GM18508 (cell line): Measurements from ENCODE around the gene RAB25.
"Not testable (repeated sequence)": the region's sequence is repeated elsewhere in the genome, so short reads cannot be mapped to it uniquely, and the experiment has no call there.

Source experiments
- ATAC-seq: cut with Tn5 transposase; IDR thresholded peaks from one replicate; pipeline ENCODE4 v1.9.1; 2021; ENCODE audit warnings: moderate number of reproducible peaks; ENCODE audit not compliant: insufficient read depth, unreplicated experiment

RAB25 gene

DNA sequence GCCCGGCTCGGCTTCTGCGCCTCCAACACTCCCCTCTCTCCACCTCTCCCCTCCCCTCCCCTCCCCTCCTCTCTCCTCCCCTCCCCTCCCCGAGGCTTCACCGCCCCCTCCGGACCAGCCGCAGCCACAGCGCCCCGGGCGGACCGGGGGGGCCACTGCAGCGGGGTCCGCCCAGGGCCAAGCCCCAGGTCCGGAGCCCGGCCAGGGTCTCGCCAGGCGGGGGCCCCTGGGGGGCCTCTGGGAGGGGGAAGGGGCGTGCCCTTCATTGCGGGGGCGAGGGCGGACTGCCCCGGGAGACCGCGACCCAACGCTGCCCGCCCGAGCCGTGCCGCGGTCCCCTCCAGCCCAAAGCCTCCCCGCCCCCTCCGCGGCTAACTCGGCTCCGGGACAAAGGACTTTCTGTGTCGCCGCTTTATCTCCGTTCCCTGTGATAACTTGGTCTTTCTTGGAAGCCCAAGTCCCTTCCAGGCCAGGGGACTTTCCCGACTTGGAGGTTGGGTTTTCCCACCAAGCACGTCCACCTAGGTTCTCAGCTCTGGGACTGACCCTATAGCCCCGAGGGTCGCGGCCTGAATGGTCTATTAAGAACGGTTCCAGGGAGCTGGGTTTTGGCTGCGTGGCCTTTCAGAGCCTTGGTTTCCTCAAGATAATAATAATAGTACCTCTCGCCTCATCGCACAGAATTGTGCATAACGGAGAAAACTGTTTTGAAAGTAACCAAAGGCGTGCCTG, 7.0 kb upstream of the RAB25 start, which contains the start of gene UBQLN4:
UBQLN4 (minus strand) TSS at position 31 of the 732 bp plus-strand sequence. CDS start 97 bp downstream, outside the sequence.
- ATAC-seq: no peak

DNA sequence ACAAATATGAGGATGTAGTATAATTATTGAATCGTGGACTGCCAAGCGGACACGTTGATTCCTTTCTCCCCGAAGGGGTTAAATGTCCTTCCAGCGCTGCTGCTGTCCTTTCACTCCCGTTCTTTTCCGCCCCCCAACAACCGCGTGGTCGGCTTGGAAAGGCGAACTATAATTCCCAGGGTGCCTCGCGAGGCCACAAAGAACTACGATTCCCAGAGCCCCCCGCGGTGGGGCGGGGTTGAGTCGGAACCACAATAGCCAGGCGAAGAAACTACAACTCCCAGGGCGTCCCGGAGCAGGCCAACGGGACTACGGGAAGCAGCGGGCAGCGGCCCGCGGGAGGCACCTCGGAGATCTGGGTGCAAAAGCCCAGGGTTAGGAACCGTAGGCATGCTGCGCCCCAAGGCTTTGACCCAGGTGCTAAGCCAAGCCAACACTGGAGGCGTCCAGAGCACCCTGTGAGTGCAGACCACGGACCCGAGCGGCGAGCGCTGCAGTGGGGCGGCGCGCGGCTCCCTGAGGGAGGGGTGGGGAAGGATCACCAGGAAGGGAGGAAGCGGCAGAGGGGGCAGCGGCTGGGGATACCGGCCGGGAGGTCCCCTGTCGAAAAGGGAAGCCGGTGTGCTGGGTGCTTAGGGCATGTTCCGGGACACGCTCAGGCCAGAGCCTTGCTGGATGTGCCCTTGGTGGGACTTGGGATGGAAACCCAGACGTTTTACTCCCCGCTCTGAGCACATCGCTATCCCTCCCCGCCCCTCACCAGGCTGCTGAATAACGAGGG, 6.3 kb upstream of the RAB25 start, which contains the start of gene LAMTOR2:
LAMTOR2 (plus strand) TSS at position 283 of the 781 bp plus-strand sequence; CDS start at position 391, 108 bp downstream.
- ATAC-seq: no peak

DNA sequence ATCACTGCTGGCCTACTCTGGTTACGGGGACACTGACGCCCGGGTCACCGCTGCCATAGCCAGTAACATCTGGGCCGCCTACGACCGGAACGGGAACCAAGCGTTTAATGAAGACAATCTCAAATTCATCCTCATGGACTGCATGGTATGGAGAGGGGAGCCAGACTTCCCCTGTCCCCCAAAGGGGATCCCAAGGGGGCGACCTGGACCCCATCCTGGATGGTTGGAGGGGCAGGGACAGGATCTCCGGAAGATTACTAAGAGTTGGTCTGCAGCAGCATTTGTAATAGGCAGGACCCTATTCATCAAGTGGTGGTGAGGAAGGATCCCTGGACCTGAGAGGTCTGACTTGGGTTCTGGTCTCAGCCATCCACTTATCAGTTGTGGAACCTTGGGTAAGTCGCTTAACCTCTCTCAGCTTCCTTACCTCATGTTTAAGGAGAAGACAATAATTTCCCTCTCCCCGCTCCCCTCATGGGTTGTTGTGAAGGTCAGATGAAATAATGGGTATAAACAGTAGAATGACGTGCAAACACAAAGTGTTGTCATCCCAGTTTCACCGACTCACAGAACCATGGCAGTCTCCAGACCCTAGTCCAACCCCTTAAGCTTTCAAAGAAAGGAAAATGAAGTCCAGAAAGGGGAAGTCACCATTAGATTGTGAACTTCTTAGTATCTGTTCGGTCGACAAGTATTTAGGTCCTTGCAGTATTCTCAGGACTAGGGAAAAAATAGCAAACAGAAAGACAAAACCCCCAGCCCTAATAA, 5.5 kb upstream of the RAB25 start:
- no peak for ATAC-seq

DNA sequence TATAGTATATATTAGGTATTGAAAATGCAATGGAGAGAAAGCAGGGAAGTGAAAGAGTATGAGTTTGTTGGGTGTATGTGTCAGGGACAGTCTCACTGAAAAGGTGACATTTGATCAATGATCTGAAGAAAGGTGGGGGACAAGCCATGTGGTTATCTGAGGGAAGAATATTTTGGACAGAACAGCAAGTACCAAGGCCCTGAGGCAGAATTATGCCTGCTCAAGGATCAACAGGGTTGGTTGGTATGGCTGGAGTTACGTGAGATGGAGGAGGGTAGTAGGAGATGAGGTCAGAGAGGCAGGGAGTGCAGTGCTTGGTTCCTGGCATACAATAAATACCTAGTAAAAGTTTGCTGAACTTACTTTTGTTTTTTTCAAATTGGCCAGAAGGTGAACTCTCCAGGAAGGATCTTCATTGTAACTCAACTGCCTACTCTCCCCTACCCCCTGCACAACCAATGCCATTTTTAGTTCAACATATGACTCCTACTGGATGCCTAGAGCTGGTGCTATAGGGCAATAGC, 4.6 kb upstream of the RAB25 start:
- ATAC-seq: no peak

DNA sequence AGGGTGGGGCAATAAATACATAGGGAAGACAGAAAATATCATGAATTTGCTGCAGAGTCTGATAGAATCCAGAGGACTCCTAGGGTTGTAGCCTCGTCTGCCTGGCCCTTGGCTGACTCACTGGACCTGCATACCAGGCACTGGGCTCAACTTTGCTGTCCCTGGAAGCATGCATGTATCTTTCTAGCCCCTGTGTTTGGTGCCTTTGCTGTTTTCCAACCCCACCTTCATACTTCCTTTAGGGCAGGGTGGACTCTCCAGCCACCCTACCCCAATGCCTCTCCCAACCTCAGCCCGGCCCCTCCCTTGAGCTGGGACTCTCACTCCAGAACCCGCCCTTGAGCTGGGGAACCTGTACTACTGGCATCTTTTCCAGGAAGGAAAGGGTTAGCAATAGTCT, 1.2 kb downstream of the RAB25 start:
- ATAC-seq: no peak

DNA sequence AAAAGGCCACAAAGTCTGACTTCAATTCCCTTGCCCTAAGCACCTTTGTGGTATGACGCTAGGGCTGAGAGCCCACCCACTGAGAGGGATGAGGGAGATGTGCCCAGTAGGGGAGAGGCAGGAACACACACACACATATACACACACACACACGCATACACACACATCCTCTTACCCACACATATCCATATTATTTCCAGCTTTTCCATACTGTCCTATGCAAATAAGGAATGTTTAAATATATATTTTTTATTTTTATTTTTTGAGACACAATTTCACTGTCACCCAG, 3.0 kb downstream of the RAB25 start:
- no peak for ATAC-seq

DNA sequence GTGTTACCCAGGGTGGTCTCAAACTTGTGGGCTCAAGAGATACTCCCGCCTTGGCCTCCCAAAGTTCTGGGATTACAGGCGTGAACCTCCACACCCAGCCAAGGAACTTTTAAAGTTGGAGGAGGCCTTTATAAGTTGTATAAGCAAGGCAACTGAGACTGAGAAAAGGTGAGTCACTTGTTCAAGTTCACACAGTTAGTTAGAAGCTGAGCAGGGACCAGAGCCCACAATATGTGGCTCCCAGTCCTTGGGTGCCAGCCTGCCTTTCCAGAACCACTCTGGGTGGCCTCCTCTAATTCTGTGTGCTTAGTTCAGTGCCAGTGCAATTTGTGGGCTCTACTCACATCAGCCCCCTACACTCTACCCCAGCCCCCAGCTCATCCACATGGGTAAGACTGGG, 3.7 kb downstream of the RAB25 start:
- ATAC-seq: no peak

DNA sequence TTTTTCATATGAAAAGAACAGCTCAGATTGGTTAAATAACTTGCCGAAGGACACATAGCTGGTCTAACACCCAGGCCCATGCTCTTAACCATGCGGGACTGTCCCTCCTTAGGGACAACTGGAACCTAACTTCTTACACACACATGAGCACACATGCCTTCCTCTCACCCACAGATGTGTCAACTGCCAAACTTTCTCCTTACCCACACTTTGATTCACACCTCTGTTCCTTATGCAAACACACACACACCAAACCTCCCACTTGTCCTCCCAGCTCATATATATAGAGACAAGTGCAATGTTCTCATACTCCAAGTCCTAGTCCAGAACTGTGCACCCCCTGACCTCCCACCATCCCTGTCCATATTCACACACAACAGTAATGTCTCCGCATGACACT, 4.3 kb downstream of the RAB25 start:
- no peak for ATAC-seq

DNA sequence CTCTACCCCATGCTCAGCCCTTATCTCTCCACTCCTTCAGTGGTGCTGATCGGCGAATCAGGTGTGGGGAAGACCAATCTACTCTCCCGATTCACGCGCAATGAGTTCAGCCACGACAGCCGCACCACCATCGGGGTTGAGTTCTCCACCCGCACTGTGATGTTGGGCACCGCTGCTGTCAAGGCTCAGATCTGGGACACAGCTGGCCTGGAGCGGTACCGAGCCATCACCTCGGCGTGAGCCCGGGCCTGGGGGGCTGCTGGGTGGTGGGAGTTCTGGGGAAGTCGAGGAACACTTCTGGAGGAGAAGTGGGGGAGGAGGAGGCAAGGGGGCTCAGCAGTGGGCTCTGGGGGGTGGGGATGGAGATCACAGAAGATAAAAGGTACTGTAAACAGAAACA, 4.9 kb downstream of the RAB25 start:
- ATAC-seq: no peak

DNA sequence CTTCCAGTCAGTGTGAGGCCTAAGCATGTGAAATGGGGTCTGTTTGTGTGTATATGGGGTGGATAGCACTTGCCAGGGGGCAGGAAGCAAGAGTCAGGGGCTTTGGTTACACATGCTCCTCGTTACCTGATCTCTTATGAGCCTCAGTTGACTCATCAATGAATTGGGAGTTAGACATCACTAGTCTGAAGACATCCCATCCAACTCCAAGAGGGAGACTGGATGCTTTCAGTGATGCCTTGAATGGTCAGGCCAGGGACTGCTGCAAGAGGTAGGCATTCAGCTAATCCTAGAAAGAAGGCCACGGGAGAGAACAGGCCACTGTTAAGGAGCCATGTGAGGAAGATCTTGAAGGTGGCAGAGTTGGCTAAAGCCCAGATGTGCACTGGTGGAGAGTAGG, 6.3 kb downstream of the RAB25 start:
- ATAC-seq: no peak

DNA sequence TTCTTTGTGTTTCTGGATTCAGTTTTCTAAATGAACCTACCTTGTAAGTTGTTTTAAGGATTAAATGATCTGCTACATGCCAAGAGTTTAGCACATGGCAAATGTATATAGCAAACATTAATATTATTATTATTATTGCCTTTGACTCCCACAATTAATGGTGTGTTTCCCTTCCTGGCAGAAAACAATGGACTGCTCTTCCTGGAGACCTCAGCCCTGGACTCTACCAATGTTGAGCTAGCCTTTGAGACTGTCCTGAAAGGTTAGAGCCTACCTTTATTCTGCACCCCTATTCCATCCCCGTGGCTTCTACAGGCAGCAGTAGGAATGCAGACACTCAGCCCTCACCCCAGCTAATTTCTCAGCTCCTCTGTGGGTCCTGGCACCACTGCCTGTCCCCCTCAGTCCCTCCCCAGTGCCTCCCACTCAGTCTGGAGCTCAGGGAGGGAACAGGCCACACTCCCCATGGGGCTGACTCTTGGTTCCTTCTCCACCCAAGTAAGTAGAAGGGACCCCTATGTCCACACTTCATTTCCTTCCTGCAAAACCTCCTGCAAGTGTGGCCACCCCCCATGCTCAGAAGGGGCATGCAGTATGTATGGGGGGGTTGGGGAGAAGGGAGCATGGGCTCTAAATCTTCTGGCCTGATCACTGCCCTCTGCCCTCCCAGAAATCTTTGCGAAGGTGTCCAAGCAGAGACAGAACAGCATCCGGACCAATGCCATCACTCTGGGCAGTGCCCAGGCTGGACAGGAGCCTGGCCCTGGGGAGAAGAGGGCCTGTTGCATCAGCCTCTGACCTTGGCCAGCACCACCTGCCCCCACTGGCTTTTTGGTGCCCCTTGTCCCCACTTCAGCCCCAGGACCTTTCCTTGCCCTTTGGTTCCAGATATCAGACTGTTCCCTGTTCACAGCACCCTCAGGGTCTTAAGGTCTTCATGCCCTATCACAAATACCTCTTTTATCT, 8.8 kb downstream of the RAB25 start:
- ATAC-seq: no peak

DNA sequence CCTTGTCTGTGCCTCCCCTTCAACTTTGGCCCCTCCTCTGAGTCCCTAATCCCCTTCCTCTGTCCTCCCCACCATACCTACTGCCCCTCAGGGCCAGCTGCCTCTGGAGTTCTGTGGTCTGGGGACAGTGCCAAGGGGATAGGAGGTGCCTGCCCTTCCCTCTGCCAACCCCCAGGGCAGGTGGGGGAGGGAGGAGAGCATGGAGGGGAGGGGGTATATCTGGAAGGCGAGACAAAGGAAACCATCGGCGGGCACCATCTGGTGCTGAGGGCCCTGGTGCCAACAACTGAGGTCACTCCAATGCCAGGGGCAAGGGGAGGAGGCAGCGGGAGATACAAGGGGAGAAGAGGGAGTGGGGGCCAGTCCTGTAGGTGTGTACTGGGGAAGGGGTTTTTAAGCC, 9.6 kb downstream of the RAB25 start:
- ATAC-seq: no peak

DNA sequence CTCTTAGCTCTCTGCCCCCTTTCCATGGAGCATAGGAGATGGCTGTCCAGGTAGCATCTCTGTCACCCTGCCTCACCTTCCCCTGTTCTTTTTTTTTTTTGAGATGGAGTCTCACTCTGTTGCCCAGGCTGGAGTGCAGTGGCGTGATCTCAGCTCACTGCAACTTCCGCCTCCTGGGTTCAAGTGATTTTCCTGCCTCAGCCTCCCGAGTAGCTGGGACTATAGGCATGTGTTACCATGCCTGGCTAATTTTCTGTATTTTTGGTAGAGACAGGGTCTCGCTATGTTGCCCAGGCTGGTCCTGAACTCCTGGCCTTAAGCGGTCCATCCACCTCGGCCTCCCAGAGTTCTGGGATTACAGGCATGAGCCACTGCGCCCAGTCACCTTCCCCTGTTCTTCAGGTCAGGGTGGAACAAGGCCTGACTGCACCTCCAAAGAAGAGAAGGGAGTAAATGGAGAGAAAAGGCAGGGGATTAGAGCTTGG, 10.4 kb downstream of the RAB25 start:
- ATAC-seq: not testable (repeated sequence)

DNA sequence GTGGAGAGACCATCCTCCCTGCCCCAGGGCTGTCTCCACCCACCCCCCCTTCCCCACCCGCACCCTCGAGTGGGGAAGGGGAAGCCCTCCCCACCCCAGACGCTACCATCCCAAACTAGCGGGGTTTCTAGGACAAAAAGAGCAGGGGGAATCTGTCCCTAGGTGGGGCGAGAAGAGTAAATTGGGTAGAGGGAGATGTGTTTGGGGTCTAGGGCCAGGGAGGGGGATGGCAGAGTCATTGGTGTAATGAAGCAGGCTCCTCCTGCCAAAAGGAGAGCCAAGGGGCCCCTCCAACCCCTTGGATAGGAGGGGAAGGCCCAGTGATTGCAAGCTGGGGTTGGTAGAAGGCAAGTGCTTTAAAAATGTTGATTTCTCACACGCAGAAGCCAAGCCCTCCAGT, 11.3 kb downstream of the RAB25 start:
- no peak for ATAC-seq

DNA sequence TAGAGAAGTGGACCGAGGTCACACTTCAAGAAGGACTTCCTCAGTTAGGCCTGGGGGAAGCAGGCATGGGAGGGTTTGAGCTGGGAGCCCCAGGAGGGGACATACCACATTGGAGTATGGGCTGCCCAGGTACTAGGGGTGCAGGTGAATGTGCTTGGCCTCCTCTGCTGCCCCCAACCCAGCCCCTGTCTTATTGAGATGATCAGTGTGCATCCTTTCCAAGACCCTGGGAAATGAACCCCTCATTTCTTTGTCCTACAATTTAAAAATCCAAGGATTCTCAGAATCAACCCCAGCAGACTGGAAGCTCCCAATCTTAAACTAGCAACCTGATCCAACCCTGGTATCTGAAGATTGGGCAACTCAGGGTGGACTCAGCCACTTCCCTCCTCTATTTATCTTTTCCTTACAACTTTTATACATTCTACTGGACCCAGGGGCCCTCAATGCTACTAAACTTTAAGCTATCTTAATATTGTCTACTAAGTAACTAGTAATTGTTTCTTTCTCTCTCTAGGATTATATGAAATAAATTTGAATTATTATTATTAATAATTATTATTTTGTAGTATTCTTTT, 12.2 kb downstream of the RAB25 start:
- no peak for ATAC-seq

DNA sequence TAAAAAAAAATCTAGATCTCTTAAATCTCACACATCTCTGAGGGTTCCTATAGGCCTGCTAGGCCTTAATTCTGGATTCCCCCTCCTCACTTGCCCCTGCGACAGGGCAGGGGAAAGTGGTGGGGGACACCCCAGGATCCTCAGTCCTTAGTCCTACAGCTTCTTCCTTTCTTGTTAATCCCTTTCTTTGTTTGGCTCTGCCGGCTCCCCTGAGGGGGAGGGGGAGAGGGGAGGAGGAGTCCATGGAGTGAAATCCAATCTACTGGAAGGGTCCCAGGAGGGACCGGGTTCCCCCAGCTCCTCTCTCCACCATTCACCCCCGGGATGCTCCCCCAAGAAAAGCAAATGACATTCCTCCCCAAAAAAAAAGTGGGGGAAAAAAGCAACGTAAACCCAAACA, 12.8 kb downstream of the RAB25 start:
- no peak for ATAC-seq

DNA sequence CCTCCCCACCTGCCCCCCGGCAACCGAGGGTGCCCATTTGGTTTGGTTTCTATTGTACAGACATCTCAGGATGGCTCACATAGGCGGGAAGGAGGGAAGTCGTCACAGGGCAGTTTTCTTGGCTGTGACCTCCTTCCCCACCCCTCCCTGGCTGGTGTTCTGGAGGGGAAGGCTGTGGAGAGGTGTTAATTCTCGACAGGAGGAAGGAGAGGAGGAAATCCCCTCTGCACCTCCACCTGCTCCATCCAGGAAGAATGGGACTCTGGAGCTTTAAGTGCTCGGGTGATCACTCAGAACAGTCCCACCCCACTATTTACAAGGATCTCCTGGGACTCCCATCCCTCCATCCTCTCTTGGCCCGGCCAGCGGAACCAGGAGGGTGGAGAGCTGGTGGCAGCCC, 13.7 kb downstream of the RAB25 start:
- ATAC-seq: no peak

DNA sequence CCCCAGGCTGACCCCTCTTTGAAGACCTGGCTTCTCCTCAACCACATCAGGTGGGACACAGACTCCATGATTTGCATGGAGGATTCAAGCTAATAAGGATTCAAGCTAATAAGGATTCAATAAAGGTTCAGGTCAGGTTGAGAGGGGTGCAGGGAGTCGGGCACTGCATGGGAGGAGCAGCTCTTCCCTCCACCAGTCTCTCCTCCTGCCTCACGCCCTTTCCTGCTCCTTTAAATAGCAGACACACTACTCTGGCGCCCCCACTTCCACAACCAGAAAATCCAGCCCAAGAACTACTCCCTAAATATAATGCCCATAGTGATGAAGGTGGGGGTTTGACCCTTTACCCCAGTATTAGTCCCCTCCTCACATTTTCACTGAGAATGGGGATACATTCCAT, 14.2 kb downstream of the RAB25 start:
- no peak for ATAC-seq

DNA sequence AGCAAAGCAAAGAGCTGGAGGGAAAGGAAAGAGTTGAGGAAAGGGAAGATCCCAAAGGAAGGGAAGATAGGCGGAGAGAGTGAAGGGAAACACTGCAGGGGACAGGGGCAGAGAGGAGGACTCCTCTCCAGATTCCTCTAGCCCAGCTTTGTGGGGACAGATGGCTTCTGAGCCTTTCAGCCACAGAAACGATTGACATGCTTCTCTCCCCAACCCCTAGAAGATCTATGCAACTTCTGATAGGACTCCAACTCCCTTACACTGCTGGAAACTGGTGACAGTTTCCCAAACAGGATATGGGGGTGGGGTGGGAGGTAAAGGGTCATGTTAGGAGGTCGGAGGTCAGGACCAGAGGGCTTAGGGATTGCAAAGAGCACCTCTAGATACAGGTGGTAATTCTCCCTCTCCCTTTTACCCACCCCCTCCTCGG, 14.8 kb downstream of the RAB25 start:
- no peak for ATAC-seq
